SIG-M5 treated with dmso at 0.1 percent for 504 hours (cell line): ENCODE measurements around the gene TPCN2.
"Not testable (repeated sequence)": the region's sequence is repeated elsewhere in the genome, so short reads cannot be mapped to it uniquely, and the experiment has no call there.

Experiments used
- DNase-seq: peaks from one replicate; lab custom pipeline; 2025; ENCODE audit not compliant: unreplicated experiment; lab: John Stamatoyannopoulos, UW

TPCN2 gene

DNA sequence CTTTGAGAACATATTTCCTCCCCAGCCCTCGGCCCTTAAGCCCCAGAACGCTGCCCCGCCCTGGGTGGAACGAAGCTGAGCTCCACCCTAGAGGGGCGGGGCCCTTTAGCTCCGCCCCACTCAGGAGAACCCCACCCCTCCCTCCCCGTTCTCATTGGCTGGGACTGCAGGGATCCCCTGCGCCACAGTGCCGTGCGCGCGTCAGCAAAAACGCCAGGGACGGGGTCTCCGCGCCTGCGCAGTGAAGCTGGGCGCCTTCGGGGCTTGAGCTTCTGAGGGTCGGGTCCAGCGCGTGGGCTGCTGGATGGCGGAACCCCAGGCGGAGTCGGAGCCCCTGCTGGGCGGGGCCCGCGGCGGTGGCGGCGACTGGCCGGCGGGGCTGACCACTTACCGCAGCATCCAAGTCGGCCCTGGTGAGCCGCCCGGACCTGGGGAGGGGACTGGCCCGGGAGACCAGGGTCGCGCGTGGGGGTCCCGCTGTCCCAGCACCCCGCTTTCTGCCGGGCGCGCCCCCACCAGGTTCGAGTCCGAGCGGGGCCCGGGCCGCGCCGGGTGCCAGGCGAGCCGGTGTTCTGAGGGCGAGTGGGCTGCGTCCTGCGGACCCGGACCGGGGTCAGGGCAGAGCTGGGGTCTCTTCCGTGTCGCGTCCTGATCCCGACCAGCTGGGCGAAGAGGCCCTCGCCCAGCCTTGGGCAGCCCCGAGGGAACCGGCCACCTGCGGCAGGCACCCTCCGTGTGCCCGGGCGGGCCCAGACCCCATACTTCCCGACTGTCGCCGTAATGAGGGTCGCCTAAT, at the start of gene TPCN2:
Gene TPCN2 (plus strand): TSS at position 239 of the 796 bp plus-strand sequence. CDS start 66 bp downstream, at position 305.
- DNase-seq = peak; percentile 89

DNA sequence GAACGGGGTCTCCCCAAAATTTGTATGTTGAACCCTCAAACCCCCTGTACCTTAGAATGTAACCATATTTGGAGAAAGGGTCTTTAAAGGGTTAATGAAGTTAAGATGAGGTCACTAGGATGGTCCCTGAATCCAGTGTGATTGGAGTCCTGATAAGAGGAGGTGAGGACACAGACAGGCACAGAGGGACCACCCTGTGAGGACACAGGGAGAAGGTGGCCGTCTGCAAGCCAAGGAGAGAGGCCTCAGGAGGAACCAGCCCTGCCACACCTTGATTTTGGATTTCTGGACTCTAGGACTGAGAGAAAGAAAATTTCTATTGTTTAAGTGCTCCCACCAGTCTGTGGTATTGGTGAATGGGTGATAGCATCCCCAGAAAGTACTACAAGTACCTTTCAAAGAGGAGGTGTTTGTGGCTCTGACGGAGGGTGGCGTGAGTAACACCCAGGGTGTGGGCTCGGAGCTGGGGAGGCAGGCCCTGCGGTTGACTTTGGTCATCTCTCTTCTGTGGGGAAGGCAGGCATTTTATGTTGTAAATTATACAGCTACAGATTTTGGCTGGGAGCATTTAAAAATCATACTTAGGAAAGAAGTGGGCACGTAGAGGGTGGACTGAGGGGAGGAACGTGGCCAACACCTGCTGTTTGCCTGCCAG, 49.5 kb upstream of the TPCN2 start:
- DNase-seq = no peak

DNA sequence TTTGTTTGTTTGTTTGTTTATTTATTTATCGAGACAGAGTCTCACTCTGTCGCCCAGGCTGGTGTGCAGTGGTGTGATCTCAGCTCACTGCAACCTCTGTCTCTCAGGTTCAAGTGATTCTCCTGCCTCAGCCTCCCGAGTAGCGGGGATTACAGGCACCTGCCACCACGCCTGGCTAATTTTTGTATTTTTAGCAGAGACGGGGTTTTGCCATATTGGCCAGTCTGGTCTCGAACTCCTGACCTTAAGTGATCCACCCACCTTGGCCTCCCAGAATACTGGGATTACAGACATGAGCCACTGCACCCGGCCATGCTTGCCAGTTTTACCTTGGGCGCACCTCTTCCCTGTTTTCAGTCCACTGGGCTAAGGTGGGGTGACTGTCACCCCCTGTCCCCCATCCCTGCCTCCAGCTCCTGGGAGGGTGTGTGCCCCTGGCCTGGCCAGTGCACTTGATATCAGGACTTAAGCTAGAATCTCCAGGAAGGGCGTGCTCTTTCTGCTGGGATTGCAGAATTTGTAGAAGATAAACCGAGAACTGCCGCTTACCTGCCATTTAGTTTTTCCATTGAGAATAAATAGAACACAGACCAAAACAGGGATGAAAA, 48.9 kb upstream of the TPCN2 start:
- DNase-seq = not testable (repeated sequence)

DNA sequence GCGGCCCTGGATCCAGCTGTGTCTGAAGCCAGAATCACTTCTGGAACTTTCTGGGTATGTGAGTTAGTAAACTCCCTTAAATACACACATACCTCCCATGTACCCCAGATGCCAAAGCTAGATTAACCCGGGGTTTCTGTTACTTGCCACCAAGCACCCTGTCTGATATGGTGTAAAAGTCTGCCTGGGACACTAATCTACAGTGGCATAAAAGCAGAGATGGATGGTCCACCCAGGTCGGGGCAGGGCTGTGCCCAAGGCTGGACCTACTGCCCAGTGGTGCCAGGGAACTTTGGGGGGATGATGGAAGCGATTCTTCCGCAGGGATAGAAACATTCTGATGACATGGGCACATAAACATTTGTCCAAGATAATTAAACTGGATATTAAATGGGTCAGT, 48.3 kb upstream of the TPCN2 start:
- no peak for DNase-seq

DNA sequence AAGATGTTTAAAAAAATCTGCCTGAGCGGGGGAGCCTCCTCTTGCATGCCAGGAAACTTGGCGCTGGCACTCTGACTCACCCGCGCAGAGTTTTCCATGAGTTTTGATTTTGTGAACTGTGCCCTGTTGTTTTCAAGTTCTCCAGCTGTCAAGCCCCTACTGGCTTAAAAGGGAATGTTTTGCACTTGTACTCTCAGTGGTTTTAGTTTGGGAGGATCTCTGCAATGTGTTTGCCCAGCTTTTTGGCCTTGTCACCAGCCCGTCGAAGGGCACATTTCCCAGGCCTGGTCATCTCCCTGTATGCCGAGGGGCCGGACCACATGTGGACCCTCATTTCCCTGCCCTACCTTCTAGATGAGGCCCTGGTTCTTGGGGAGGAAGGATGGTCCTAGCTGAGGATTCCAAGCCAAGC, 47.9 kb upstream of the TPCN2 start:
- peak; percentile 31 for DNase-seq

DNA sequence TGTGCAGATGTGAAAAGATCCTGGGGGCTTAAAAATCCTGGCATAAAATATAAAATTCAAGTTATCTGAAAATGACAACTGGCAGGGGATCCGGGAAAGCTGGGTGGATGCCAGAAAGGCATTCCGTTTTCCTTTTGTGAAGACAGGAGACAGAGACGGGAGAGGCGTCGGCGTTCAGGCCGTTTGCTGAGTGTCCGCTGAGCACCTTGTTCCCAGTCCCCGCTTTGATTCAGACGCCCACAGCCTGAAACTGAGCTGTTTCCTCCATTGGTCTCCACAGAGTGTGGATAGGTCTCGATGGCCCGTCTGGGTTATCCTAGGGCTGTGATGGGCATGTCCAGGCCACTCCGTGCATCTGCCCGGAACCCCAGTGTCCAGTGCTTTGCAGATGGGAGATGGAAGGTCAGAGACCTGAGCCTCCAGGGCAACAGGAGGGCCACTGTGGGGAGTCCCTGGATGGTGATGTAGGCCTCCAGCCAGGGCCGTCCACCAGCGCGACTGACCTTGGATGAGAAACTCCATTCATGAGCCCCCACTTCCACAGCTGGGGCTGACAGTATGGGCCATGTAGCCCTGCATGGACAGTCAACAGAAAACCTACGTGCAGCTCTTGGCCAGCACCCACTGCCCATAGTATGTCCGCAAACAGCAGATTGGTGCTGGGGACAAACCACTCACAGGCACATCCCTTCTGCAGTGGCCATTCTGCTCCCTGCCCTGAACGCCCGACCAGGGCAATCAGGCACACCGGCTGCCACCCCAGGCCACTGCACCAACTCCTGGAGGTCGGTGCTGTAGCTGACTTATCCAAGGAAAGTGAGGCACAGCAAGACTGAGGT, 47.3 kb upstream of the TPCN2 start:
- no peak for DNase-seq

DNA sequence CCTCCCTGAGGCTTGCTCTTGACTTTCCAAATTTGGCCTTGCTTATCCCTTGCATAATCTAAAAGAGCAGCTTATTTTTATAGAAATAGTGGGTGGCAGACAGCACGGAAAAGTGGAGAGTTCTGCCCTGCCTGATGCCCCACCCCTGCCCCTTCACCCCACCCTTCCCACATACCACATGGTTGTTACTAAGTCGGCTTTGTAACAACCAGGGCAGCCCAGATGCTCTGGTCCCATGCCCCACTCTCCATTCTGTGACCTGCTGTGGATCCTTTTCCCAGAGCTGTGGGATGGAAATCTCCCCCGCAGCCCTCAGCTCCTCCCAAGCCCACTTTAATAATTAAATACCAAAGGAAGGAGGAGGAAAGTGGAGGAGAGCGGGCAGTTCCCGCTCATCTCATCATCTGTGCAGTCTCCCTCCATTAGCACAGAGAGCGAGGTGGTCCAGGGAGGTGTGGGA, 46.6 kb upstream of the TPCN2 start:
- no peak for DNase-seq

DNA sequence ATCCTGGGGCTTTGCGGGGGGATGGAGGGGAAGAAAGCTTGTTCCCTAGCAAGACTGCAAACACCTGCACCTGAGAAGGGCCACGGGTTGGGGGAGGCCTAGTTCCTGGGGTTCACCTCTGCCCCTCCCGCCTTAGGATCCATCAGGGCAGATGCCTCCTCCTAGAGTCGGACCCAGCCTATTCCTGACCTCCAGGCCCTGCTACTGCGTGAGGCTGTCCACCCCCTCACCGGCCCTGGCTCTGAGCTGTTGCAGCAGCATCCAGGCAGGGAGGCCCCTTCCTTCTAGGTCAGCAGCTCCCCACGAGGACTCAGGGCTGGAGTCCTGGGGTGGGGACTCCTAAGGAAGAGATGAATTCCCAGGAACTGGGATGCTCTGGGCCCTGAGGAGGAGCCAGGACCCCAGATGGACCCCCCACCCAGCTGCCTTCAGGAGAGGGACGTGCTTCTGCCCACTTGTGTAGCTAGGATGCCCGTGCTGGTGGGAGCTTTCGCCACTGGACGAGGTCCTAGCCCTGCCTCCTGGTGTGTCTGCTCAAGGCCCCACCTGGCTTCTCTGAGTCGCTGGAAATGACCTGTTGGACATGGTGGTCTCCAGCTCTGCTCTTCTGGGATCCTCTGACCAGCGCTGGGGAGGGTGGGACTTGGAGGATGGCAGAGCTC, 46.0 kb upstream of the TPCN2 start:
- DNase-seq = no peak

GRCh38 chr11:69003301-69003865, 45.3 kb upstream of the TPCN2 start:
- no peak for DNase-seq

GRCh38 chr11:69003866-69004367, 44.8 kb upstream of the TPCN2 start:
- no peak for DNase-seq

- no peak for DNase-seq
Measured at GRCh38 chr11:69004411-69005182, 44.1 kb upstream of the TPCN2 start.

DNA sequence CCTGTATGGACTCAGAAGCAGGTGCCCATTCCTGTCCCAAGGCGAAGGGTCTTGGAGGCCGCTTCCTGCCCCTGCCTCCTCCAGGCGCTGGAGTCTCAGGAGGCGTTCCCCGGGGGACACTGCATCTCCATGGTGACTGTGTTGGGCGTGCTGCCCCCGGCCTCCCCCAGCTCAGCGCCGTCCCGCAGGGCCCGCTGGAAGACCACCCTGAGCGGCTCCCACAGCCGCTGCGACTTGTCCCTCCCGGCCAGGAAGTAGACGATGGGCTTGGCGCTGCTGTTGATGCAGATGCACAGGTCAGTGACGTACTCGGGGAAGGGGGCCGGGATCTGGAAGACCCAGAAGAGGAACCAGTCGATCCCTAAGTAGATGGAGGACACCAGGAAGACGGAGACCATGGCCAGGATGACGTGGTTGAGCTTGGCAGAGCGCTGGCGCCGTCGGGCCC, 43.5 kb upstream of the TPCN2 start:
- no peak for DNase-seq

DNA sequence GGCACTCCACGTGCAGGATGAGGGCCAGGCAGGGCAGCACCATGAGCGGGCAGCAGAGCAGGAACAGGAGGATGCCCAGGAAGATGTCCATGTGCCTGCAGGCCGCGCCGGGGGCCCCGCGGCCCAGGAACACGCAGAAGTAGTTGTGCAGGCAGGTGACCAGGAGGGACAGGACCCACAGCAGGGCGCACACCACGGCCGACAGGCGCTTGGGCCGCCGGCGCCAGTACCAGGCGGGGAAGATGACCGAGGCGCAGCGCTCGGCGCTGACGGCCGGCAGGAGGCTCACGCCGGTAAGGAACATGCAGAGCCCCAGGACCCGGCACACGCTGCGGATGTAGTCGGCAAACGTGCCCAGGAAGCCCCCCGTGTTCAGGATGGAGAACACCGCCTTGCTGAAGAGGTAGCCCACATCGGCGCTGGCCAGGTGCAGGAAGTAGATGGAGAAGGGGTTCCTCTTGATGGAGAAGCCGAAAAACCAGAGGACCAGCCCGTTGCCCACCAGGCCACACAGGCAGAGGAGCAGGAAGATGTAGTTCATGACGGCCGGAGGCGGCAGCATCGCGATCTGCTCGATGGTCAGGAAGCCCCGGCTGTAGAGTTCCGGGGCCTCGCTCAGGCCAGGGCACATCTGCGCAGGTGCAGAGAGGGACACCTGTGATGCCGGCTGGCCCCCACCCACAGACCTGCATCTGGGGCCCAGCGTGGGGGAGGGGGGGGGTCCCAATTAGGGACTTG, 42.9 kb upstream of the TPCN2 start:
- no peak for DNase-seq

DNA sequence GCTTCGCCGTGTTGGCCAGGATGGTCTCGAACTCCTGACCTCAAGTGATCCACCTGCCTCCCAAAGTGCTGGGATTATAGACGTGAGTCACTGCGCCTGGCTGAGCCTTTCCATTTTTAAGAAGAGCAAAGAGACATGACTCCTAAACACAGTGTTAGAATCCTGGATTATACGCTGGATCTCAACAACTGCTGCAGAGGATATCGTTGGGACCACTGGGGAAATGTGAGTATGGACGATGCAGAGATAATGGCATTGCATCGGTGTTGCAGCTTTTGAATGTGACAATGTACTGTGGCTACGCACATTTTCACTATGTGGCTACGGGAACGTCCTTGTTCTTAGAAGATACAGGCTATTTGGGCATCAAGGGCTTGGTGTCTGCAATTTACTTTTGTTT, 41.9 kb upstream of the TPCN2 start:
- no peak for DNase-seq

DNA sequence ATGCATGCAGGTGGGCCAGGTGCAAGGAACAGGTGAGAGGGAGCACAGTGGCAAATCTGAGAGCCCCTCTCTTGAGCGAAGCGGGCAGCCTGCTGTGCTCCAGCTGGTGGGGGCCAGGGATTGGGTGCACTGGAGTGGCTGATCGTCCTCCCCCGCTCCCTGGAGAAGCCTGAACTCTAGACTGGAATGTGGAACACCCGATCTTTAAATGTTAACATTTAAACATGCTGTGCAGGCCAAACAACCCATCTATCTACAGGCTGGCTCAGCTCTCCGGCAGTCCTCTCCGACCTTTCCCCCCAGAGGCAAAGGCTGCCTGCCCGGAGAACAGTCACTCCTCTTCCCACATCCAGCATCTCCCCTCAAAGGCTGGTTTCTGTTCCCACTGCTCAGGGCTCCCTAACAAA, 40.8 kb upstream of the TPCN2 start:
- no peak for DNase-seq

DNA sequence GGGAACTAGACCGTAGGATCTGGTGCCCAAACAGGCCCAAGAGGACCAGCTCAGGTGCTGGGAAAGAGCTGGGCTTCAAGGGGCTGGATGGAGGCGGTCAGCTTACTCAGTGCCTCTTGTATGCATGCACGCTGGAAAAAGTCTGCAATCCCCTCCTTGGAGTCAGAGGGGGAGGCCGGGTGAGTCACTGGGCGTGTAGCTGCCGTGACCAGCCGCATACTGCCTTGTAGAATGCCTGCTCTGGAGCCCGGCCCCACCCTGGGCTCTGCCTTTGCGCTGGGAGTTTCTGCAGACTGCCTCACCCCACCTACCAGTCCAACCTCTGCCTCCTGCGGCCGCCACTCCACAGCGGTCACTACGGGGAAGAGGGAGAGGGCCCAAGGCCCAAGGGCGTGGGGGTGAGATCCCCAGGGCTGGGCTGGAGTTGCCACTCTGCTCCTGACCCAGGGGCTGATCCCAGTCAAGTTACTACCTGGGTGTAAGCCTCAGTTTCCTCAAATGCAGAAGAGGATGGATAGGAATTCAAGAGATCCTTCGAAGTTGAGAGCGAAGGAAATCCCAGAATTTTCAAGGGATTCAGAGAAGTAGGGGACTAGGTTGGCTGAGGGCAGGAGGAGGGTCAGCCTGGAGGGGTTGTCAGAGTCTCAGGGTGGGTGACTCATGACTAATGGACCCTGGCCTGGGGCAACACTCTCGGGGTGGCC, 39.8 kb upstream of the TPCN2 start:
- DNase-seq = no peak

- DNase-seq = no peak
Measured at GRCh38 chr11:69009441-69010211, 39.1 kb upstream of the TPCN2 start.
